PC-3 (cell line): Measurements from ENCODE around the gene TAF7. TPM values are rescaled to one million over a fixed set of nuclear protein-coding genes. Genes with fewer than 3 reads are reported as not detected.
"Not testable (repeated sequence)": the region's sequence is repeated elsewhere in the genome, so short reads cannot be mapped to it uniquely, and the experiment has no call there.

Experiments
- ATAC-seq: fragments of 200-7000 bp; cut with Tn5 transposase; 2 replicates; pipeline ENCODE4 v1.9.1; 2020; ENCODE audit warnings: mild to moderate bottlenecking, moderate library complexity
- BruUV-seq: library from RNA; stranded (reverse); fragments of 400-500 nt; replicated peaks from 2 replicates; lab custom pipeline; 2021; lab: Mats Ljungman, UMichigan
- CTCF ChIA-PET: fragments of 300-600 bp; sonication (Branson Sonifier 250); formaldehyde crosslinking; loops from one replicate; lab custom pipeline; 2022; ENCODE audit warnings: antibody characterized with exemption; lab: Charles Lee
- POLR2A ChIA-PET: fragments of 300-600 bp; sonication (Branson Sonifier 250); formaldehyde crosslinking; loops from one replicate; lab custom pipeline; 2022; ENCODE audit warnings: antibody characterized with exemption; ENCODE audit not compliant: unreplicated experiment; lab: Charles Lee
- DNase-seq: peaks from one replicate; pipeline ENCODE4 v3.0.0-alpha.2; 2015
- H2AFZ ChIP-seq: fragments of 300-600 bp; sonication (generic); 2 replicates; pipeline ENCODE4 v1.6.0; 2016; ENCODE audit warnings: antibody characterized with exemption, low read length
- H3F3A ChIP-seq: fragments of 300-600 bp; sonication (generic); one replicate; pipeline ENCODE4 v1.6.0; 2017; ENCODE audit warnings: antibody characterized with exemption, low read length, control low read depth, mild to moderate bottlenecking; ENCODE audit not compliant: unreplicated experiment
- H3K27ac ChIP-seq: fragments of 300-600 bp; sonication (generic); 2 replicates; pipeline ENCODE4 v1.5.1; 2016; ENCODE audit warnings: mild to moderate bottlenecking, low read length
- H3K27me3 ChIP-seq: fragments of 300-600 bp; sonication (generic); 2 replicates; pipeline ENCODE4 v1.6.1; 2016; ENCODE audit warnings: low read length, mixed read lengths
- H3K36me3 ChIP-seq: fragments of 300-600 bp; sonication (generic); 2 replicates; pipeline ENCODE4 v1.6.1; 2016; ENCODE audit warnings: low read depth, mixed run types, low read length, mixed read lengths
- H3K4me1 ChIP-seq: fragments of 300-600 bp; sonication (generic); 2 replicates; pipeline ENCODE4 v1.5.1; 2016; ENCODE audit warnings: low read length; ENCODE audit not compliant: insufficient read depth
- H3K4me2 ChIP-seq: fragments of 300-600 bp; sonication (generic); 2 replicates; pipeline ENCODE4 v1.6.0; 2016; ENCODE audit warnings: low read length
- H3K4me3 ChIP-seq: fragments of 300-600 bp; sonication (generic); 2 replicates; pipeline ENCODE4 v1.5.1; 2016; ENCODE audit warnings: mild to moderate bottlenecking, low read length, mixed read lengths
- H3K79me2 ChIP-seq: fragments of 300-600 bp; sonication (generic); 2 replicates; pipeline ENCODE4 v1.6.1; 2017; ENCODE audit warnings: low read length, mixed read lengths
- H3K9ac ChIP-seq: fragments of 300-600 bp; sonication (generic); 2 replicates; pipeline ENCODE4 v1.6.0; 2016; ENCODE audit warnings: mild to moderate bottlenecking, low read length
- H3K9me2 ChIP-seq: fragments of 300-600 bp; sonication (generic); replicated peaks from 2 replicates; pipeline ENCODE4 v1.6.1; 2016; ENCODE audit warnings: mixed run types, low read length, mixed read lengths
- H3K9me3 ChIP-seq: fragments of 300-600 bp; sonication (generic); 2 replicates; pipeline ENCODE4 v1.6.1; 2016; ENCODE audit warnings: low read length, mixed read lengths
- H4K20me1 ChIP-seq: fragments of 300-600 bp; sonication (generic); 2 replicates; pipeline ENCODE4 v1.6.1; 2016; ENCODE audit warnings: low read length, mixed read lengths
- EZH2 ChIP-seq: fragments of 300-600 bp; sonication (generic); IDR thresholded peaks from one replicate; pipeline ENCODE4 v1.6.1; 2017; ENCODE audit warnings: antibody characterized with exemption, mild to moderate bottlenecking, low read length; ENCODE audit not compliant: unreplicated experiment
- EZH2phosphoT487 ChIP-seq: fragments of 300-600 bp; sonication (generic); IDR thresholded peaks from 2 replicates; pipeline ENCODE4 v1.6.1; 2018; ENCODE audit warnings: mild to moderate bottlenecking, antibody characterized with exemption, low read length, borderline replicate concordance
- intact Hi-C: fragments of 100-400 bp; cut with micrococcal nuclease; formaldehyde crosslinking; loops from 2 replicates; pipeline ENCODE4 v1.9.0; 2023
- total RNA-seq: library from RNA; depleted of rRNA; stranded (reverse); fragments of >200 nt; gene quantifications from 2 replicates; pipeline ENCODE4 v1.2.3, GENCODE V29; 2014
- TF ChIP-seq, protein P1 (sequence below): fragments of 300-600 bp; sonication (generic); conservative IDR thresholded peaks from 2 replicates; pipeline ENCODE4 v1.5.1; 2017; ENCODE audit warnings: antibody characterized with exemption, low read depth, mild to moderate bottlenecking, low read length

Gene TAF7
- total RNA-seq, 1 experiment from 2014 or later: 32.3 TPM

DNA sequence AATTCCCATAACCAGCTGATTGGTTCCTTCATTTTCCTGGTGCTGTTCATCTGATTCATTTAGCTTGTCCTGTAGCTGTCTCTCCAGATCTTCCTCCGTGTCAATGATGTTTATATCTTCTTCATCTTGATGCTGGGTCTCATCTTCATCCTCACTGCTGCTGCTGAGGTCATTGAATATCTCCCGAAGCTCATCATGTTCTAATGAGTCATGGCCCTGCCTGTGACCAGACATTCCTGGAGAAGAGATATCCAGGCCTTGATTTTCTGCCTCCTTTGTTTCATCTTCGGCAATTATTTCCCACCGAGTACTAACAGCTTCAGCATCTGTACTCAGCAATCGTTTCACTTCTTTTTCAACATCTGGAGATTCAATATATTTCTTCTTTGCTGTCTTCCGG, 1.4 kb downstream of the TAF7 start:
- peaks cover 28% of the 10 kb centered on the region for H3K79me2 ChIP-seq
- no peaks in the 10 kb centered on the region for H3K4me1 ChIP-seq
- H3K9me3 ChIP-seq: peaks cover 38% of the 10 kb centered on the region
- no peaks in the 10 kb centered on the region for H3K27me3 ChIP-seq
- no peak overlapping the region for H2AFZ ChIP-seq
- H3K36me3 ChIP-seq: peaks cover 36% of the 10 kb centered on the region
- H3K4me2 ChIP-seq: no peak overlapping the region
- TF ChIP-seq EZH2: no peak
- no peak for TF ChIP-seq EZH2phosphoT487
- TF ChIP-seq, protein P1, sequence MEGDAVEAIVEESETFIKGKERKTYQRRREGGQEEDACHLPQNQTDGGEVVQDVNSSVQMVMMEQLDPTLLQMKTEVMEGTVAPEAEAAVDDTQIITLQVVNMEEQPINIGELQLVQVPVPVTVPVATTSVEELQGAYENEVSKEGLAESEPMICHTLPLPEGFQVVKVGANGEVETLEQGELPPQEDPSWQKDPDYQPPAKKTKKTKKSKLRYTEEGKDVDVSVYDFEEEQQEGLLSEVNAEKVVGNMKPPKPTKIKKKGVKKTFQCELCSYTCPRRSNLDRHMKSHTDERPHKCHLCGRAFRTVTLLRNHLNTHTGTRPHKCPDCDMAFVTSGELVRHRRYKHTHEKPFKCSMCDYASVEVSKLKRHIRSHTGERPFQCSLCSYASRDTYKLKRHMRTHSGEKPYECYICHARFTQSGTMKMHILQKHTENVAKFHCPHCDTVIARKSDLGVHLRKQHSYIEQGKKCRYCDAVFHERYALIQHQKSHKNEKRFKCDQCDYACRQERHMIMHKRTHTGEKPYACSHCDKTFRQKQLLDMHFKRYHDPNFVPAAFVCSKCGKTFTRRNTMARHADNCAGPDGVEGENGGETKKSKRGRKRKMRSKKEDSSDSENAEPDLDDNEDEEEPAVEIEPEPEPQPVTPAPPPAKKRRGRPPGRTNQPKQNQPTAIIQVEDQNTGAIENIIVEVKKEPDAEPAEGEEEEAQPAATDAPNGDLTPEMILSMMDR: no peak
- no TSS peak for BruUV-seq
- CTCF ChIA-PET: no interaction called here
- H3K4me3 ChIP-seq: peak overlapping the region; percentile 78
- no peak overlapping the region for H3K27ac ChIP-seq
- no peaks in the 10 kb centered on the region for H3F3A ChIP-seq
- intact Hi-C loops: no loop called here
- no peak for DNase-seq
- H3K9me2 ChIP-seq: no peaks in the 10 kb centered on the region
- no peak overlapping the region for H3K9ac ChIP-seq
- no peaks in the 10 kb centered on the region for H4K20me1 ChIP-seq
- no peak for ATAC-seq
- POLR2A ChIA-PET: no interaction called here

DNA sequence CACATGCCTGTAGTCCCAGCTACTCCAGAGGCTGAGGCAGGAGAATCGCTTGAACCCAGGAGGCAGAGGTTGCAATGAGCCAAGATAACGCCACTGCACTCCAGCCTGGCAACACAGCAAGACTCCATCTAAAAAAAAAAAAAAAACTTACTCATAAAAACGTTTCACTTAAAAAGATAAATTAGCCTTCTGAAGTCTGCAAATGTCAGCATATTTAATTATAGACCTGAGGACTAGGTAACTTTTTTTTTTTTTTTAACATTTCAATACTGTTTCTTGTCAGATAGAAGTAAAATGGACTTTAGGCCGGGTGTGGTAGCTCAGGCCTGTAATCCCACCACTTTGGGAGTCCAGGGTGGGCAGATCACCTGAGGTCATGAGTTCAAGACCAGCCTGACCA, 3.6 kb downstream of the TAF7 start:
- not testable (repeated sequence) for DNase-seq

DNA sequence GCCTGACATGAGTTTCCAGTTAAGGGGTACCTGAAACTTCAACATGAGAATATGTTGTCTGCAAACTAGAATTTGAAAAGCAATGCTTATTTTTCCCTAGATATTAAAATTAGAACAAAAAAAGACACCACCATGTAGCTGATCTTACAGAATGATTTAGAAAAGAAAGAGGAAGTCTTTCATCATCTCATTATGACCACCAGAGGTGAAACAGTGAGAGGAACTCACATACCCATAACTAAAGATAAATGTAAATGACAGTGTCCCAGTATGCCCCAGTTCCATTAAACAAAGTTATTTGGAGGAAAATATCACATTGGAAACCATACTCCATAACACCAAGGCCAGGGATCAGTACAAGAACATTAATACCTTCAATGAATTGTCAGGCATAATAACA, 6.9 kb downstream of the TAF7 start:
- TF ChIP-seq, protein P1: no peak
- TF ChIP-seq EZH2 (no peak), EZH2phosphoT487 (no peak)
- CTCF ChIA-PET: no interaction called here

More for the DNA sequence above, 3.6 kb downstream of the TAF7 start:
- Histone ChIP-seq H3K9me3 (peaks cover 33% of the 10 kb centered on the region), H3K36me3 (peaks cover 36% of the 10 kb centered on the region), H3K79me2 (peaks cover 28% of the 10 kb centered on the region)
- H4K20me1 ChIP-seq, H3F3A ChIP-seq, H3K9me2 ChIP-seq, H3K4me1 ChIP-seq, H2AFZ ChIP-seq, H3K4me2 ChIP-seq, BruUV-seq, H3K27me3 ChIP-seq, H3K27ac ChIP-seq, H3K9ac ChIP-seq, ATAC-seq, H3K4me3 ChIP-seq, CTCF ChIA-PET, intact Hi-C loops, POLR2A ChIA-PET: not testable (repeated sequence)

More for the DNA sequence above, 6.9 kb downstream of the TAF7 start:
- Histone ChIP-seq H3K4me2 (no peak overlapping the region), H3K4me3 (no peak overlapping the region), H3K27ac (no peak overlapping the region), H3F3A (no peaks in the 10 kb centered on the region), H3K4me1 (no peaks in the 10 kb centered on the region), H3K9ac (no peak overlapping the region), H2AFZ (no peak overlapping the region), H3K79me2 (peaks cover 10% of the 10 kb centered on the region), H4K20me1 (no peaks in the 10 kb centered on the region), H3K9me2 (no peaks in the 10 kb centered on the region), H3K9me3 (peaks cover 14% of the 10 kb centered on the region), H3K36me3 (peaks cover 21% of the 10 kb centered on the region), H3K27me3 (no peaks in the 10 kb centered on the region)
- POLR2A ChIA-PET: no interaction called here
- intact Hi-C loops: no loop called here
- DNase-seq: no peak
- no peak for ATAC-seq
- BruUV-seq: no TSS peak
